Activated CD8-positive, alpha-beta T cell treated with anti-CD3 and anti-CD28 coated beads, Interleukin-2, amount 10 ng/mL, durations not matched to agents 7 days and 5 days (primary cell): ENCODE results near the gene ATP6V1G3. TPM values are rescaled to one million over a fixed set of nuclear protein-coding genes. Genes with fewer than 3 reads are reported as not detected.
A peak's percentile ranks its signal among the peaks of the same experiment; 100 is the strongest.

Source experiments
- ATAC-seq: fragments of 150-1000 bp; cut with Tn5 transposase; one replicate; pipeline ENCODE4 v1.10.0; 2021; ENCODE audit warnings: moderate library complexity
- CTCF ChIA-PET: fragments of 350-600 bp; sonication (Branson Sonifier 250); formaldehyde crosslinking; loops from one replicate; lab custom pipeline; 2021; ENCODE audit warnings: antibody characterized with exemption; lab: Charles Lee
- POLR2A ChIA-PET: fragments of 350-600 bp; sonication (Branson Sonifier 250); formaldehyde crosslinking; loops from one replicate; lab custom pipeline; 2021; ENCODE audit warnings: antibody characterized with exemption; lab: Charles Lee
- DNase-seq: peaks from one replicate; pipeline ENCODE4 v3.0.0-alpha.2; 2020
- H3K27ac Mint-ChIP-seq: one replicate; pipeline ENCODE4 v1.8.0; 2021; ENCODE audit warnings: mild to moderate bottlenecking, mixed read lengths
- H3K27me3 Mint-ChIP-seq: one replicate; pipeline ENCODE4 v1.8.0; 2021; ENCODE audit warnings: low read depth, mixed read lengths
- H3K36me3 Mint-ChIP-seq: one replicate; pipeline ENCODE4 v1.8.0; 2021; ENCODE audit warnings: low read depth, mixed read lengths
- H3K4me1 Mint-ChIP-seq: one replicate; pipeline ENCODE4 v1.8.0; 2021; ENCODE audit warnings: low read depth, mixed read lengths
- H3K4me3 Mint-ChIP-seq: one replicate; pipeline ENCODE4 v1.8.0; 2021; ENCODE audit warnings: mild to moderate bottlenecking, mixed read lengths
- H3K9me3 Mint-ChIP-seq: one replicate; pipeline ENCODE4 v1.8.0; 2022; ENCODE audit warnings: mixed read lengths; ENCODE audit not compliant: insufficient read depth
- total RNA-seq, 2 experiments: library from RNA; stranded (reverse); gene quantifications; one replicate each; pipeline ENCODE4 v1.2.3, GENCODE V29; 2021

ATP6V1G3 gene
- total RNA-seq, 2 experiments from 2014 or later = not detected

- ATAC-seq (no peak), DNase-seq (no peak)
- Mint-ChIP-seq H3K9me3 (no peaks in the 10 kb centered on the region), H3K36me3 (peaks cover 6% of the 10 kb centered on the region), H3K27me3 (no peaks in the 10 kb centered on the region), H3K27ac (no peak overlapping the region), H3K4me3 (no peak overlapping the region), H3K4me1 (peaks cover 65% of the 10 kb centered on the region)
- POLR2A ChIA-PET = interaction anchor here (1.0 kb wide), 1 partner anchor 8 kb away, joined by 3 read pairs; no protein-coding TSS in a partner anchor
- CTCF ChIA-PET = interaction anchor here (1.0 to 1.2 kb wide), 3 partner anchors 12 to 60 kb away, joined by 3 to 4 read pairs (median 3); no protein-coding TSS in a partner anchor
These were observed 19.7 kb upstream of the ATP6V1G3 start for GRCh38 chr1:198560161-198560560.

- DNase-seq (no peak), ATAC-seq (no peak)
- peaks cover 65% of the 10 kb centered on the region for H3K4me1 Mint-ChIP-seq
- CTCF ChIA-PET = interaction anchor here (0.7 to 1.2 kb wide), 3 partner anchors 13 to 47 kb away, joined by 3 to 4 read pairs (median 3); no protein-coding TSS in a partner anchor
- peaks cover 6% of the 10 kb centered on the region for H3K36me3 Mint-ChIP-seq
- H3K27ac Mint-ChIP-seq = no peak overlapping the region
- H3K4me3 Mint-ChIP-seq = no peak overlapping the region
- POLR2A ChIA-PET = interaction anchor here (1.0 kb wide), 1 partner anchor 9 kb away, joined by 3 read pairs; no protein-coding TSS in a partner anchor
- H3K27me3 Mint-ChIP-seq = no peaks in the 10 kb centered on the region
- H3K9me3 Mint-ChIP-seq = no peaks in the 10 kb centered on the region
These were observed 18.9 kb upstream of the ATP6V1G3 start for GRCh38 chr1:198559362-198559761.

- Mint-ChIP-seq H3K27me3 (no peaks in the 10 kb centered on the region), H3K4me3 (no peak overlapping the region), H3K27ac (no peak overlapping the region), H3K36me3 (peaks cover 6% of the 10 kb centered on the region), H3K9me3 (no peaks in the 10 kb centered on the region), H3K4me1 (peaks cover 65% of the 10 kb centered on the region)
- ATAC-seq = no peak
- DNase-seq = no peak
- ChIA-PET CTCF (no interaction called here), POLR2A (interaction anchor here (3.0 kb wide), 1 partner anchor 63 kb away, joined by 13 read pairs; no protein-coding TSS in a partner anchor)
These were observed 17.9 kb upstream of the ATP6V1G3 start for GRCh38 chr1:198558402-198558801.

- DNase-seq (peak; percentile 85), ATAC-seq (peak; percentile 89)
- Mint-ChIP-seq H3K27ac (peak overlapping the region; percentile 55), H3K36me3 (peaks cover 2% of the 10 kb centered on the region), H3K9me3 (no peaks in the 10 kb centered on the region), H3K4me3 (peak overlapping the region; percentile 43), H3K4me1 (peaks cover 77% of the 10 kb centered on the region), H3K27me3 (no peaks in the 10 kb centered on the region)
- ChIA-PET CTCF (interaction anchor here (1.0 to 1.6 kb wide), 10 partner anchors 10 to 93 kb away, joined by 3 to 5 read pairs (median 3); partner anchors contain the start of gene ATP6V1G3), POLR2A (interaction anchor here (0.5 to 3.0 kb wide), 7 partner anchors 17 to 123 kb away, joined by 3 to 13 read pairs (median 3); partner anchors contain the start of genes ATP6V1G3 and PTPRC)
These were observed 16.5 kb upstream of the ATP6V1G3 start for GRCh38 chr1:198556971-198557370.

GRCh38 chr1:198552668-198553416, 12.4 kb upstream of the ATP6V1G3 start:
- CTCF ChIA-PET = interaction anchor here (0.9 to 1.3 kb wide), 2 partner anchors 10 to 17 kb away, joined by 3 read pairs; no protein-coding TSS in a partner anchor
- no peak overlapping the region for H3K27ac Mint-ChIP-seq
- H3K9me3 Mint-ChIP-seq = no peaks in the 10 kb centered on the region
- ATAC-seq = no peak
- no peak overlapping the region for H3K4me3 Mint-ChIP-seq
- no peak for DNase-seq
- peaks cover 60% of the 10 kb centered on the region for H3K4me1 Mint-ChIP-seq
- H3K36me3 Mint-ChIP-seq = peaks cover 2% of the 10 kb centered on the region
- POLR2A ChIA-PET = no interaction called here
- no peaks in the 10 kb centered on the region for H3K27me3 Mint-ChIP-seq

GRCh38 chr1:198550941-198551524, 10.6 kb upstream of the ATP6V1G3 start:
- CTCF ChIA-PET = interaction anchor here (1.2 to 1.9 kb wide), 3 partner anchors 10 to 24 kb away, joined by 3 to 6 read pairs (median 4); partner anchors contain the start of gene ATP6V1G3
- H3K36me3 Mint-ChIP-seq = peaks cover 13% of the 10 kb centered on the region
- H3K27ac Mint-ChIP-seq = no peak overlapping the region
- DNase-seq (no peak), ATAC-seq (no peak)
- H3K27me3 Mint-ChIP-seq = no peaks in the 10 kb centered on the region
- POLR2A ChIA-PET = interaction anchor here (0.7 kb wide), 1 partner anchor 10 kb away, joined by 3 read pairs; the partner anchor contains the start of gene ATP6V1G3
- H3K9me3 Mint-ChIP-seq = peaks cover 9% of the 10 kb centered on the region
- peaks cover 42% of the 10 kb centered on the region for H3K4me1 Mint-ChIP-seq
- no peak overlapping the region for H3K4me3 Mint-ChIP-seq

- Mint-ChIP-seq H3K4me3 (no peak overlapping the region), H3K4me1 (peaks cover 36% of the 10 kb centered on the region), H3K27me3 (no peaks in the 10 kb centered on the region), H3K9me3 (peaks cover 13% of the 10 kb centered on the region), H3K27ac (no peak overlapping the region), H3K36me3 (peaks cover 15% of the 10 kb centered on the region)
- no peak for DNase-seq
- ChIA-PET POLR2A (interaction anchor here (1.0 kb wide), 1 partner anchor 30 kb away, joined by 3 read pairs; no protein-coding TSS in a partner anchor), CTCF (interaction anchor here (1.9 kb wide), 1 partner anchor 9 kb away, joined by 6 read pairs; the partner anchor contains the start of gene ATP6V1G3)
- no peak for ATAC-seq
These were observed 9.4 kb upstream of the ATP6V1G3 start for GRCh38 chr1:198549866-198550265.

- no peaks in the 10 kb centered on the region for H3K27me3 Mint-ChIP-seq
- ATAC-seq (no peak), DNase-seq (no peak)
- peaks cover 15% of the 10 kb centered on the region for H3K36me3 Mint-ChIP-seq
- peaks cover 13% of the 10 kb centered on the region for H3K9me3 Mint-ChIP-seq
- peaks cover 32% of the 10 kb centered on the region for H3K4me1 Mint-ChIP-seq
- H3K4me3 Mint-ChIP-seq = no peak overlapping the region
- H3K27ac Mint-ChIP-seq = no peak overlapping the region
- CTCF ChIA-PET = no interaction called here
- POLR2A ChIA-PET = no interaction called here
These were observed 8.4 kb upstream of the ATP6V1G3 start for GRCh38 chr1:198548890-198549289.

GRCh38 chr1:198545156-198545555, 4.7 kb upstream of the ATP6V1G3 start:
- ChIA-PET POLR2A (interaction anchor here (0.8 kb wide), 1 partner anchor 76 kb away, joined by 3 read pairs; no protein-coding TSS in a partner anchor), CTCF (interaction anchor here (0.6 to 1.5 kb wide), 2 partner anchors 11 to 451 kb away, joined by 3 to 5 read pairs; no protein-coding TSS in a partner anchor)
- no peak overlapping the region for H3K27ac Mint-ChIP-seq
- no peak overlapping the region for H3K4me3 Mint-ChIP-seq
- H3K9me3 Mint-ChIP-seq = peaks cover 13% of the 10 kb centered on the region
- peaks cover 39% of the 10 kb centered on the region for H3K4me1 Mint-ChIP-seq
- H3K36me3 Mint-ChIP-seq = peaks cover 16% of the 10 kb centered on the region
- no peaks in the 10 kb centered on the region for H3K27me3 Mint-ChIP-seq
- DNase-seq (no peak), ATAC-seq (no peak)

- H3K27me3 Mint-ChIP-seq = no peaks in the 10 kb centered on the region
- no peak for DNase-seq
- POLR2A ChIA-PET = interaction anchor here (0.8 kb wide), 1 partner anchor 77 kb away, joined by 3 read pairs; no protein-coding TSS in a partner anchor
- peaks cover 16% of the 10 kb centered on the region for H3K36me3 Mint-ChIP-seq
- ATAC-seq = no peak
- peaks cover 13% of the 10 kb centered on the region for H3K9me3 Mint-ChIP-seq
- H3K27ac Mint-ChIP-seq = no peak overlapping the region
- H3K4me1 Mint-ChIP-seq = peaks cover 38% of the 10 kb centered on the region
- CTCF ChIA-PET = interaction anchor here (0.8 to 1.5 kb wide), 3 partner anchors 9 to 79 kb away, joined by 3 to 5 read pairs (median 5); no protein-coding TSS in a partner anchor
- no peak overlapping the region for H3K4me3 Mint-ChIP-seq
These were observed 3.8 kb upstream of the ATP6V1G3 start for GRCh38 chr1:198544265-198544664.

GRCh38 chr1:198543670-198544260, 3.3 kb upstream of the ATP6V1G3 start:
- ChIA-PET POLR2A (no interaction called here), CTCF (interaction anchor here (0.8 to 1.0 kb wide), 3 partner anchors 9 to 79 kb away, joined by 3 to 5 read pairs (median 3); no protein-coding TSS in a partner anchor)
- no peak overlapping the region for H3K4me3 Mint-ChIP-seq
- DNase-seq (no peak), ATAC-seq (no peak)
- H3K27ac Mint-ChIP-seq = peak overlapping the region; percentile 63
- H3K4me1 Mint-ChIP-seq = peaks cover 43% of the 10 kb centered on the region
- H3K27me3 Mint-ChIP-seq = no peaks in the 10 kb centered on the region
- H3K36me3 Mint-ChIP-seq = peaks cover 16% of the 10 kb centered on the region
- peaks cover 13% of the 10 kb centered on the region for H3K9me3 Mint-ChIP-seq
